RWPE2 (cell line): ENCODE data around the gene MPG.

ENCODE experiments used
- ATAC-seq: fragments of 200-7000 bp; cut with Tn5 transposase; 3 replicates; pipeline ENCODE4 v1.9.1; 2021; ENCODE audit warnings: low read depth
- DNase-seq: peaks from one replicate; pipeline ENCODE4 v3.0.0-alpha.2; 2020; ENCODE audit warnings: low spot score
- H3K27ac ChIP-seq: fragments of 450-650 bp; 2 replicates; pipeline ENCODE4 v1.5.1; 2017; ENCODE audit warnings: mild to moderate bottlenecking; ENCODE audit not compliant: poor library complexity, severe bottlenecking
- H3K27me3 ChIP-seq: fragments of 250-450 bp; sonication (Bioruptor Pico); 2 replicates; pipeline ENCODE4 v1.5.1; 2021; ENCODE audit warnings: mild to moderate bottlenecking, moderate library complexity; ENCODE audit not compliant: insufficient read depth, poor library complexity, severe bottlenecking
- H3K36me3 ChIP-seq: fragments of 250-450 bp; sonication (Bioruptor Pico); 2 replicates; pipeline ENCODE4 v1.5.1; 2020; ENCODE audit warnings: low read depth, mild to moderate bottlenecking, moderate library complexity
- H3K4me1 ChIP-seq: fragments of 250-450 bp; sonication (Bioruptor Pico); 2 replicates; pipeline ENCODE4 v1.5.1; 2021; ENCODE audit warnings: mild to moderate bottlenecking, moderate library complexity; ENCODE audit not compliant: insufficient read depth, poor library complexity, severe bottlenecking
- H3K4me3 ChIP-seq: fragments of 250-450 bp; sonication (Bioruptor Pico); 2 replicates; pipeline ENCODE4 v1.5.1; 2021; ENCODE audit warnings: mild to moderate bottlenecking, moderate library complexity; ENCODE audit not compliant: severe bottlenecking
- H3K9me3 ChIP-seq: fragments of 250-450 bp; sonication (Bioruptor Pico); 2 replicates; pipeline ENCODE4 v1.5.1; 2021; ENCODE audit warnings: mild to moderate bottlenecking, moderate library complexity; ENCODE audit not compliant: severe bottlenecking
- CTCF ChIP-seq: fragments of 450-650 bp; IDR thresholded peaks from one replicate; pipeline ENCODE4 v1.5.1; 2017; ENCODE audit warnings: mild to moderate bottlenecking, moderate library complexity; ENCODE audit not compliant: poor library complexity, severe bottlenecking

The MPG gene

GRCh38 chr16:53346-54236 is 24.4 kb upstream of the MPG start, which contains the start of the genes POLR3K and SNRNP25:
POLR3K (minus strand) TSS chr16:53608; CDS start chr16:53586, 22 bp downstream.
SNRNP25 (plus strand) TSS chr16:53828; CDS start chr16:54017, 189 bp downstream.
- H3K27ac ChIP-seq = peak within 1 kb of the TSS; percentile 68
- H3K4me3 ChIP-seq = peak within 1 kb of the TSS; percentile 61
- H3K4me1 ChIP-seq = no peaks in the 10 kb centered on the region
- H3K36me3 ChIP-seq = peaks cover 37% of the 10 kb centered on the region
- peak; percentile 99 for DNase-seq
- no peaks in the 10 kb centered on the region for H3K9me3 ChIP-seq
- peak; percentile 96 for ATAC-seq
- TF ChIP-seq CTCF = no peak
- H3K27me3 ChIP-seq = no peaks in the 10 kb centered on the region

- Histone ChIP-seq H3K36me3 (peaks cover 43% of the 10 kb centered on the region), H3K4me1 (no peaks in the 10 kb centered on the region), H3K27ac (no peak overlapping the region), H3K27me3 (no peaks in the 10 kb centered on the region), H3K9me3 (no peaks in the 10 kb centered on the region), H3K4me3 (peak overlapping the region; percentile 61)
- no peak for TF ChIP-seq CTCF
- DNase-seq (no peak), ATAC-seq (no peak)
Measured at GRCh38 chr16:54237-54581, 23.8 kb upstream of the MPG start.

GRCh38 chr16:55571-56136 is 22.4 kb upstream of the MPG start:
- Histone ChIP-seq H3K9me3 (no peaks in the 10 kb centered on the region), H3K27me3 (no peaks in the 10 kb centered on the region), H3K36me3 (peaks cover 49% of the 10 kb centered on the region), H3K27ac (no peak overlapping the region), H3K4me1 (no peaks in the 10 kb centered on the region), H3K4me3 (no peak overlapping the region)
- no peak for TF ChIP-seq CTCF
- ATAC-seq (no peak), DNase-seq (no peak)

GRCh38 chr16:56231-56927 is 21.6 kb upstream of the MPG start:
- H3K9me3 ChIP-seq = no peaks in the 10 kb centered on the region
- H3K4me3 ChIP-seq = no peak overlapping the region
- DNase-seq (no peak), ATAC-seq (no peak)
- peaks cover 43% of the 10 kb centered on the region for H3K36me3 ChIP-seq
- H3K27ac ChIP-seq = no peak overlapping the region
- H3K27me3 ChIP-seq = no peaks in the 10 kb centered on the region
- no peak for TF ChIP-seq CTCF
- no peaks in the 10 kb centered on the region for H3K4me1 ChIP-seq
